Neural progenitor cell (in vitro differentiated cells): ENCODE data around the gene MAPK4. TPM values are rescaled to one million over a fixed set of nuclear protein-coding genes. Genes with fewer than 3 reads are reported as not detected.

Experiments used
- DNase-seq: peaks from one replicate; pipeline ENCODE4 v3.0.0-alpha.2; 2016; ENCODE audit warnings: low spot score
- H2AFZ ChIP-seq: fragments of 200-600 bp; sonication (generic); replicated peaks from 2 replicates; pipeline ENCODE4 v1.6.1; 2016; ENCODE audit warnings: antibody characterized with exemption
- H3F3A ChIP-seq: fragments of 200-600 bp; sonication (generic); 2 replicates; pipeline ENCODE4 v1.6.1; 2016; ENCODE audit warnings: antibody characterized with exemption, low read depth
- H3K27ac ChIP-seq: fragments of 200-600 bp; sonication (generic); 2 replicates; pipeline ENCODE4 v1.5.1; 2016; ENCODE audit warnings: mild to moderate bottlenecking
- H3K27me3 ChIP-seq: fragments of 200-600 bp; sonication (generic); 2 replicates; pipeline ENCODE4 v1.6.1; 2016; ENCODE audit warnings: mild to moderate bottlenecking, moderate library complexity
- H3K36me3 ChIP-seq: fragments of 200-600 bp; sonication (generic); 2 replicates; pipeline ENCODE4 v1.5.1; 2016
- H3K4me1 ChIP-seq: fragments of 200-600 bp; sonication (generic); 2 replicates; pipeline ENCODE4 v1.6.1; 2016; ENCODE audit warnings: mixed run types
- H3K4me2 ChIP-seq: fragments of 200-600 bp; sonication (generic); 2 replicates; pipeline ENCODE4 v1.6.1; 2016
- H3K4me3 ChIP-seq: fragments of 200-600 bp; sonication (generic); 2 replicates; pipeline ENCODE4 v1.5.1; 2016
- H3K79me2 ChIP-seq: fragments of 200-600 bp; sonication (generic); 2 replicates; pipeline ENCODE4 v1.6.1; 2016; ENCODE audit warnings: low read depth
- H3K9ac ChIP-seq: fragments of 200-600 bp; sonication (generic); 2 replicates; pipeline ENCODE4 v1.6.1; 2016
- H3K9me3 ChIP-seq: fragments of 200-600 bp; sonication (generic); 2 replicates; pipeline ENCODE4 v1.5.1; 2016; ENCODE audit warnings: low read depth
- H4K20me1 ChIP-seq: fragments of 200-600 bp; sonication (generic); 2 replicates; pipeline ENCODE4 v1.6.1; 2016; ENCODE audit warnings: low read depth
- H3K27ac Mint-ChIP-seq: 3 replicates; pipeline ENCODE4 v1.8.0; 2021; ENCODE audit warnings: mixed read lengths
- H3K27me3 Mint-ChIP-seq: 2 replicates; pipeline ENCODE4 v1.8.0; 2022; ENCODE audit warnings: low read depth, mild to moderate bottlenecking, inconsistent platforms, moderate library complexity, mixed read lengths; ENCODE audit not compliant: insufficient read depth
- H3K36me3 Mint-ChIP-seq: 3 replicates; pipeline ENCODE4 v1.8.0; 2021; ENCODE audit warnings: mixed read lengths
- H3K4me1 Mint-ChIP-seq: 3 replicates; pipeline ENCODE4 v1.8.0; 2021; ENCODE audit warnings: mixed read lengths
- H3K4me3 Mint-ChIP-seq: 3 replicates; pipeline ENCODE4 v1.8.0; 2021; ENCODE audit warnings: mild to moderate bottlenecking, moderate library complexity, mixed read lengths
- H3K9me3 Mint-ChIP-seq: 3 replicates; pipeline ENCODE4 v1.8.0; 2020; ENCODE audit warnings: mixed read lengths
- CTCF ChIP-seq: fragments of 200-600 bp; sonication (generic); IDR thresholded peaks from 2 replicates; pipeline ENCODE4 v1.5.1; 2017; ENCODE audit warnings: antibody characterized with exemption, mild to moderate bottlenecking
- EZH2 ChIP-seq: fragments of 200-600 bp; sonication (generic); IDR thresholded peaks from 2 replicates; pipeline ENCODE4 v1.6.1; 2017; ENCODE audit warnings: antibody characterized with exemption, mild to moderate bottlenecking, moderate library complexity
- EZH2phosphoT487 ChIP-seq: fragments of 200-600 bp; sonication (generic); IDR thresholded peaks from 2 replicates; pipeline ENCODE4 v1.6.1; 2017; ENCODE audit warnings: antibody characterized with exemption
- total RNA-seq: library from RNA; depleted of rRNA; stranded (reverse); fragments of >200 nt; gene quantifications from 2 replicates; pipeline ENCODE4 v1.2.3, GENCODE V29; 2015; ENCODE audit warnings: low replicate concordance

Gene MAPK4
- total RNA-seq, 1 donor from 2014 or later = 7.0 TPM

- H3K36me3 Mint-ChIP-seq = peaks cover 5% of the 10 kb centered on the region
- Histone ChIP-seq H3K4me1 (peaks cover 10% of the 10 kb centered on the region), H3K4me2 (no peak overlapping the region), H2AFZ (no peak overlapping the region), H3K9me3 (no peaks in the 10 kb centered on the region), H3K9ac (no peak overlapping the region), H3K36me3 (no peaks in the 10 kb centered on the region), H3K4me3 (no peak overlapping the region), H3F3A (peaks cover 2% of the 10 kb centered on the region), H4K20me1 (peaks cover 10% of the 10 kb centered on the region), H3K27ac (no peak overlapping the region), H3K27me3 (no peaks in the 10 kb centered on the region), H3K79me2 (no peaks in the 10 kb centered on the region)
- peaks cover 48% of the 10 kb centered on the region for H3K4me1 Mint-ChIP-seq
- H3K27ac Mint-ChIP-seq = no peak overlapping the region
- TF ChIP-seq EZH2phosphoT487 (no peak), EZH2 (no peak), CTCF (no peak)
- DNase-seq = peak; percentile 30
- H3K9me3 Mint-ChIP-seq = no peaks in the 10 kb centered on the region
- H3K27me3 Mint-ChIP-seq = peaks cover 6% of the 10 kb centered on the region
- no peak overlapping the region for H3K4me3 Mint-ChIP-seq
Observed at GRCh38 chr18:50638884-50639420, 79.1 kb downstream of the MAPK4 start.

GRCh38 chr18:50639711-50640110 is 79.8 kb downstream of the MAPK4 start:
- Histone ChIP-seq H3K9ac (no peak overlapping the region), H3K4me1 (peaks cover 17% of the 10 kb centered on the region), H3K4me2 (no peak overlapping the region), H3F3A (peaks cover 10% of the 10 kb centered on the region), H4K20me1 (peaks cover 10% of the 10 kb centered on the region), H3K4me3 (no peak overlapping the region), H3K27me3 (no peaks in the 10 kb centered on the region), H3K36me3 (no peaks in the 10 kb centered on the region), H3K9me3 (no peaks in the 10 kb centered on the region), H2AFZ (no peak overlapping the region), H3K27ac (no peak overlapping the region), H3K79me2 (no peaks in the 10 kb centered on the region)
- Mint-ChIP-seq H3K27ac (no peak overlapping the region), H3K4me3 (no peak overlapping the region), H3K9me3 (no peaks in the 10 kb centered on the region), H3K36me3 (peaks cover 5% of the 10 kb centered on the region), H3K27me3 (peaks cover 6% of the 10 kb centered on the region), H3K4me1 (peaks cover 52% of the 10 kb centered on the region)
- no peak for DNase-seq
- no peak for TF ChIP-seq EZH2phosphoT487
- no peak for TF ChIP-seq EZH2
- no peak for TF ChIP-seq CTCF

- Histone ChIP-seq H3F3A (peaks cover 13% of the 10 kb centered on the region), H3K9me3 (no peaks in the 10 kb centered on the region), H3K4me3 (no peak overlapping the region), H3K79me2 (no peaks in the 10 kb centered on the region), H3K4me2 (no peak overlapping the region), H3K9ac (no peak overlapping the region), H3K36me3 (no peaks in the 10 kb centered on the region), H4K20me1 (peaks cover 10% of the 10 kb centered on the region), H3K4me1 (peaks cover 23% of the 10 kb centered on the region), H2AFZ (no peak overlapping the region), H3K27ac (no peak overlapping the region), H3K27me3 (no peaks in the 10 kb centered on the region)
- no peak for DNase-seq
- no peaks in the 10 kb centered on the region for H3K36me3 Mint-ChIP-seq
- H3K27me3 Mint-ChIP-seq = peaks cover 3% of the 10 kb centered on the region
- H3K9me3 Mint-ChIP-seq = no peaks in the 10 kb centered on the region
- H3K4me1 Mint-ChIP-seq = peaks cover 54% of the 10 kb centered on the region
- no peak overlapping the region for H3K4me3 Mint-ChIP-seq
- TF ChIP-seq EZH2 (no peak), CTCF (no peak), EZH2phosphoT487 (no peak)
- H3K27ac Mint-ChIP-seq = no peak overlapping the region
Observed at GRCh38 chr18:50642439-50642838, 82.6 kb downstream of the MAPK4 start.
